HEK293T (cell line): ENCODE data around the gene THYN1.

Source experiments
- BHLHE40 ChIP-seq: fragments of 450-650 bp; IDR thresholded peaks from 2 replicates; pipeline ENCODE4 v1.6.1; 2016; ENCODE audit warnings: mild to moderate bottlenecking, moderate library complexity, borderline replicate concordance
- HDGF ChIP-seq: fragments of 450-650 bp; IDR thresholded peaks from 2 replicates; pipeline ENCODE4 v1.6.1; 2017; ENCODE audit warnings: antibody characterized with exemption, borderline replicate concordance
- SP1 ChIP-seq: fragments of 450-650 bp; IDR thresholded peaks from 2 replicates; pipeline ENCODE4 v1.6.1; 2017
- TARDBP ChIP-seq: fragments of 450-650 bp; IDR thresholded peaks from 2 replicates; pipeline ENCODE4 v1.6.1; 2016

DNA sequence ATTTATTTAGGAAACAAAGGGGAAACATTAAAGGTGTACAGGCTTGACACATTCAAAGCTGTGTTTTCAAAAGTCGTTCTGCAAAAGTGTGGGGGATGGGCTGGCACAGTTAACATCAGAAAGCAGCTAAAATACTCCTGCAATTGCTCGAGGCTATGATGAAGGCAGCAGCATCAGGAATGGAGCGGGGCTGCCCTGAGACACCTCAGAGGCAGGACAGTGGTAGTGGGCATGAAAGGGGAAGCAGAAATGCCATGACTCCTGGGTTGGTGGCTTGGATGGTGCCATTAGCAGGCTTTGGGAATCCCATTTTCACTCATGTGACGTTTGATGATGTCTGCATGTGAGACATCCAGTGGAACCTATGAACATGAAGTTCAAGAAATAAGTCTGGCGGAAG, 30.0 kb downstream of the THYN1 start:
- TF ChIP-seq HDGF (no peak), BHLHE40 (no peak), SP1 (no peak), TARDBP (no peak)
